Colonic mucosa (tissue), 4 donors: ENCODE measurements around the gene PSMB1. TPM values are rescaled to one million over a fixed set of nuclear protein-coding genes. Genes with fewer than 3 reads are reported as not detected.

Source experiments
- DNase-seq: peaks from one replicate; pipeline ENCODE4 v3.0.0-alpha.2; 2020
- H3K27ac ChIP-seq: fragments of 200-600 bp; one replicate; pipeline ENCODE4 v1.8.0; 2021
- H3K27me3 ChIP-seq: fragments of 200-600 bp; one replicate; pipeline ENCODE4 v1.8.0; 2021
- H3K36me3 ChIP-seq: fragments of 200-600 bp; one replicate; pipeline ENCODE4 v1.8.0; 2021
- H3K4me1 ChIP-seq: fragments of 200-600 bp; one replicate; pipeline ENCODE4 v1.8.0; 2021; ENCODE audit warnings: mild to moderate bottlenecking
- H3K4me3 ChIP-seq: fragments of 200-600 bp; one replicate; pipeline ENCODE4 v1.8.0; 2021
- H3K9ac ChIP-seq, 2 donors: one replicate each; pipeline ENCODE4 v1.7.0; 2013; ENCODE audit warnings: control low read depth in 2 of 2, low read depth in 2 of 2, low read length in 2 of 2
- H3K9me3 ChIP-seq: fragments of 200-600 bp; one replicate; pipeline ENCODE4 v1.8.0; 2021
- intact Hi-C: fragments of 100-400 bp; cut with DNase I; formaldehyde crosslinking; loops from one replicate; pipeline ENCODE4 v1.14.1; 2022
- total RNA-seq, 2 donors: library from RNA; stranded (reverse); fragmentation: NEBNext Ultra II Directional in 1 of 2; extraction: Animal tissue kit (Norgen Biotek cat#: 25700) in 1 of 2; gene quantifications; one replicate each; pipeline ENCODE4 v1.2.1, GENCODE V29; 2021
- TF ChIP-seq, protein P1 (sequence below): fragments of 200-600 bp; IDR thresholded peaks from one replicate; pipeline ENCODE4 v1.8.0; 2022; ENCODE audit warnings: antibody characterized with exemption, mild to moderate bottlenecking
- donor health status: healthy.
- donor health status: DM: no; HTN: no; CAD: no.
- donor health status: DM: no; HTN: no; CAD: no.

PSMB1 gene
- 100 to 1,000 TPM; 140 to 172 TPM for total RNA-seq

DNA sequence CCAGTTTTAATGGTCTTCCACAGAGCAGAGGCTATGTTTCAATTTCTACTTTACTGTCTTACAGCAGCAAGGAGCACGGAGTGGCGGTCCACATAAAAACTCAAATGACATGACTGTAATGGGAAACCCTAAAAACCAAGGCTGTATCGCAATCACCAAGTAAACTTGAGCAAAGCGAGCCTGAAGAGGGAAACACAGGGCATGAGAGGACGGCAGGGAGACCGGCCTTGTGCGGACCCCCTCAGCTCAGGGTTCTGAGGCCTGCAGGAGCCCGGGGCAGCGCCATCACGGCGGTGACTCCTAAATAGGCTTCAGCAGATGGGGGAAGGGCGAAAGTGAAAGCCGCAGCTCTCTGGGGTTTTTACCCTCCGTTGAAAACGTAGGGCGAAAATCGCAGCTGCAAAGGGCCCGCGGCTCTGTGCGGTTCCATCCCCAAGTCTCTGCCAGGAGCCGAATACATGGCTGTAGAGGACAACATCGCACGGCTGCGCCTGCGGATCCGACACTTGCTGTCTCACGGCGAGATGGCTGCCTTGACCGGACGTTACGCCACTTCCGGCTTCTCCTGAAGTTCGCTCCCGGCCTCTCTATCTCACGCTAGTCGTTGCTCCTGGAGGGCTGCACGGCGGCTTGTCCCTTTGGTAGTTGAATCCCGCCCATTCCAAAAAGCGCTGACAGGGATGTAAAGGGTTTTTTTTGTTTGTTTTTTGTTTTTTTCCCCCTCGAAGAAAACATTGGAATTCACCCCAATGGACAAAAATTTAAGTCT, at the start of gene PSMB1:
Gene PSMB1 (minus strand): TSS at position 543 of the 769 bp plus-strand sequence. CDS start 65 bp downstream, at position 478.
- peak; percentile 96 for DNase-seq

DNA sequence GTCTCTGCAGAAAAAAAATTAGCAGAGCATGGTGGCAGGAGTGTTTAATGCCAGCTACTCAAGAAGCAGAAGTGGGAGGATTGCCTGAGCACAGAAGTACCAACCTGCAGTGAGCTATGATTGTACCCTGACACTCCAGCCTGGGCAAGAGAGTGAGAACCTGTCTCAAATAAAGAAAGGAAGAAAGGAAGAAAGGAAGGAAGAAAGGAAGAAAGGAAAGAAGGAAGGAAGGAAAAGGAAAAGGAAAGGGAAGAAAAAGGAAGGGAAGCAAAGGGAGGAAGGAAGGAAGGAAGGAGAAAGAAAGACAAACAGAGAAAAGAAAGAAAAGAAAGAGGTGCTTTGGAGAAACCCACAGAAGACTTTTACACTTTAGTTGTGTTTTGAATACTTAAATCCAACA, 44.2 kb upstream of the PSMB1 start:
- no peak for DNase-seq
- Histone ChIP-seq H3K36me3 (no peaks in the 10 kb centered on the region), H3K9me3 (no peaks in the 10 kb centered on the region), H3K4me3 (no peak overlapping the region), H3K4me1 (no peaks in the 10 kb centered on the region), H3K9ac (no peak overlapping the region), H3K27ac (no peak overlapping the region), H3K27me3 (peaks cover 3% of the 10 kb centered on the region)
- TF ChIP-seq, protein P1, sequence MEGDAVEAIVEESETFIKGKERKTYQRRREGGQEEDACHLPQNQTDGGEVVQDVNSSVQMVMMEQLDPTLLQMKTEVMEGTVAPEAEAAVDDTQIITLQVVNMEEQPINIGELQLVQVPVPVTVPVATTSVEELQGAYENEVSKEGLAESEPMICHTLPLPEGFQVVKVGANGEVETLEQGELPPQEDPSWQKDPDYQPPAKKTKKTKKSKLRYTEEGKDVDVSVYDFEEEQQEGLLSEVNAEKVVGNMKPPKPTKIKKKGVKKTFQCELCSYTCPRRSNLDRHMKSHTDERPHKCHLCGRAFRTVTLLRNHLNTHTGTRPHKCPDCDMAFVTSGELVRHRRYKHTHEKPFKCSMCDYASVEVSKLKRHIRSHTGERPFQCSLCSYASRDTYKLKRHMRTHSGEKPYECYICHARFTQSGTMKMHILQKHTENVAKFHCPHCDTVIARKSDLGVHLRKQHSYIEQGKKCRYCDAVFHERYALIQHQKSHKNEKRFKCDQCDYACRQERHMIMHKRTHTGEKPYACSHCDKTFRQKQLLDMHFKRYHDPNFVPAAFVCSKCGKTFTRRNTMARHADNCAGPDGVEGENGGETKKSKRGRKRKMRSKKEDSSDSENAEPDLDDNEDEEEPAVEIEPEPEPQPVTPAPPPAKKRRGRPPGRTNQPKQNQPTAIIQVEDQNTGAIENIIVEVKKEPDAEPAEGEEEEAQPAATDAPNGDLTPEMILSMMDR, result no peak
- intact Hi-C loops, result no loop called here

More for the DNA sequence above, at the start of gene PSMB1:
- Histone ChIP-seq H3K27ac (peak within 1 kb of the TSS; percentile 86), H3K9ac (peak within 1 kb of the TSS; percentile 70 to 88), H3K4me3 (peak within 1 kb of the TSS; percentile 72), H3K4me1 (peaks cover 19% of the 10 kb centered on the region), H3K9me3 (no peaks in the 10 kb centered on the region), H3K36me3 (peaks cover 6% of the 10 kb centered on the region), H3K27me3 (no peaks in the 10 kb centered on the region)
- TF ChIP-seq, protein P1, result no peak
- intact Hi-C loops, result no loop called here

DNA sequence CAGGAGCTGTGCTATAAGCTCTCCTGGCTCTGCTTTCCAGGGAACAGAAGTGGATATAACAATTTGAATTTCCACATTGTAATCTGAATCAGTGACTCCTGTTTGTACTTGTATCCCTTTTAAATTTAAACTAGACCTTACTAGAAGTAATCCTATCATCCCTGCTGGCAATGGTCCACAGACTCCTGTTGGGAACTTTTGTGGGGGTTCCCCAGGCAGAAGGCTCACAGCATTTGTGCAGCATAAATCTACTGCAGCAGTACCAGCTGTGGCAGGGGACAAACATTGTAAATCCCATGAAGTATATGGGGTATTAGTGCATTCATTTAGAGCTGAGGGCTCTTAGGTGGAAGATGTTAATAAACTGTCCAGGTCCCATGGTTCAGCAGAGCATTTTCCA, 43.3 kb upstream of the PSMB1 start:
- H3K36me3 ChIP-seq, result no peaks in the 10 kb centered on the region
- intact Hi-C loops, result no loop called here
- peaks cover 3% of the 10 kb centered on the region for H3K27me3 ChIP-seq
- no peak overlapping the region for H3K9ac ChIP-seq
- TF ChIP-seq, protein P1, result no peak
- no peak overlapping the region for H3K27ac ChIP-seq
- H3K4me3 ChIP-seq, result no peak overlapping the region
- H3K4me1 ChIP-seq, result no peaks in the 10 kb centered on the region
- DNase-seq, result no peak
- no peaks in the 10 kb centered on the region for H3K9me3 ChIP-seq

DNA sequence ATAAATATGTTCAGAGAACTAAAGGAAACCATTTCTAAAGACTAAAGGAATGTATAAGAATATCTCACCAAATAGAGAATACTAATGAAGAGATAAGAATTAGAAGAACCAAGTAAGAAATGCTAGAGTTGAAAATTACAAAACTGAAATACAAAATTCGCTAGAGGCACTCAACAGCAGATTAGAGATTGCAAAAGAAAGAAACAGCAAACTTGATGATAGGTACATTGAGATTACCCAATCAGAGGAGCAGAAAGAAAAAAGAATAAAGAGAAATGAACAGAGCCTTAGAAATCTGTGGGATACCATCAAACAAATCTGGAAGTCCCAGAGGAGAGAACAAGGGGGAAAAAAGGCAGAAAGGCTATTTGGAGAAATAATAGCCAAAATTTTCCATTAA, 37.6 kb upstream of the PSMB1 start:
- TF ChIP-seq, protein P1, result no peak

DNA sequence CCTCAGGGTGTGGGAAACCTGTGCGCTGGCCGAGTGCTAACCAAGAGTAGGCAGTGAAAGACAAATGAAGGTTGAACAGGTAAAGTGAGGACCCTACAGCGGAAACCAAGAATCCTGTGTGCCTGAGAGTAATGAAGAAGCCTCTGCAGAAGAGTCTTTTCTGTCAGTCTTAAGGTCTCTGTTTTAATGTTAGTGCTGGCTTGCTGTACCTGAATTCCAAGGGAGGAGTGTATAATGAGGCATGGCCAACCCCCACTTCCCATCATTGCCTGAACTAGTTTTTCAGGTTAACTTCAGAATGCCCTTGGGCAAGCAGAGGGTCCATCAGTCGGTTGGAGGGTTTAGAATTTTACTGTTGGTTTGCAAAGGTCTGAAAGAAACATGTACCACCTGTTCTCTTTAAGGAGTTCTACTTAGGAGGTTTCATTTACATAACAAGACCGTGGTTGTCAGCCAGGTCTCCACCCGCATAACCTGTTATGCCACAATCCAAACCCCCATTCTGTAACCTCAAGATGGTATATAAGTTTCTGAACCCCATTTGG, 31.9 kb upstream of the PSMB1 start:
- intact Hi-C loops, result no loop called here
- DNase-seq, result no peak

More for the DNA sequence above, 37.6 kb upstream of the PSMB1 start:
- Histone ChIP-seq H3K4me3 (no peak overlapping the region), H3K27ac (no peak overlapping the region), H3K9me3 (no peaks in the 10 kb centered on the region), H3K4me1 (no peaks in the 10 kb centered on the region), H3K9ac (no peak overlapping the region), H3K27me3 (no peaks in the 10 kb centered on the region), H3K36me3 (no peaks in the 10 kb centered on the region)
- no peak for DNase-seq
- intact Hi-C loops, result no loop called here

More for the DNA sequence above, 31.9 kb upstream of the PSMB1 start:
- no peaks in the 10 kb centered on the region for H3K27me3 ChIP-seq
- peak overlapping the region; percentile 93 for H3K4me3 ChIP-seq
- TF ChIP-seq, protein P1, result no peak
- no peaks in the 10 kb centered on the region for H3K36me3 ChIP-seq
- H3K9ac ChIP-seq, result peak overlapping the region; percentile 48 to 80
- peak overlapping the region; percentile 81 for H3K27ac ChIP-seq
- no peaks in the 10 kb centered on the region for H3K9me3 ChIP-seq
- H3K4me1 ChIP-seq, result peaks cover 6% of the 10 kb centered on the region
